SU-DHL-6 (cell line): ENCODE results near the gene GALNT17.

Experiments used
- H2AFZ ChIP-seq: fragments of 200-600 bp; sonication (generic); 2 replicates; pipeline ENCODE4 v1.6.1; 2014; ENCODE audit warnings: low read depth, mild to moderate bottlenecking, moderate library complexity, mixed read lengths, antibody characterized with exemption, low read length; ENCODE audit not compliant: severe bottlenecking
- H3F3A ChIP-seq: fragments of 200-600 bp; shearing (Covaris generic); 2 replicates; pipeline ENCODE4 v1.6.0; 2016; ENCODE audit warnings: antibody characterized with exemption, mild to moderate bottlenecking; ENCODE audit not compliant: insufficient read depth
- H3K27ac ChIP-seq: fragments of 200-600 bp; sonication (generic); 2 replicates; pipeline ENCODE4 v1.5.1; 2016; ENCODE audit warnings: low read depth, mild to moderate bottlenecking, low read length, moderate library complexity, mixed read lengths
- H3K27me3 ChIP-seq: fragments of 200-600 bp; sonication (generic), shearing (Covaris generic); 2 replicates; pipeline ENCODE4 v1.6.0; 2014; ENCODE audit warnings: mild to moderate bottlenecking, low read length
- H3K36me3 ChIP-seq: fragments of 200-600 bp; sonication (generic); 2 replicates; pipeline ENCODE4 v1.6.1; 2014; ENCODE audit warnings: mild to moderate bottlenecking, low read length, mixed read lengths
- H3K4me2 ChIP-seq: fragments of 300-600, 200-600 bp; shearing (Covaris generic), sonication (generic); 2 replicates; pipeline ENCODE4 v1.6.0; 2014; ENCODE audit warnings: low read length, low read depth, mild to moderate bottlenecking; ENCODE audit not compliant: poor library complexity, severe bottlenecking
- H3K4me3 ChIP-seq: fragments of 200-600 bp; sonication (generic); 2 replicates; pipeline ENCODE4 v1.5.1; 2014; ENCODE audit warnings: antibody characterized with exemption, low read length, mild to moderate bottlenecking, mixed read lengths; ENCODE audit not compliant: insufficient read depth, poor library complexity, severe bottlenecking
- H3K79me2 ChIP-seq: fragments of 200-600 bp; sonication (generic); 2 replicates; pipeline ENCODE4 v1.6.1; 2014; ENCODE audit warnings: mild to moderate bottlenecking, low read length, moderate library complexity; ENCODE audit not compliant: insufficient read depth
- H3K9ac ChIP-seq: fragments of 200-600 bp; sonication (generic); 2 replicates; pipeline ENCODE4 v1.7.0; 2014; ENCODE audit warnings: mild to moderate bottlenecking, low read length
- H3K9me2 ChIP-seq: fragments of 200-600 bp; sonication (generic); replicated peaks from 2 replicates; pipeline ENCODE4 v1.6.1; 2014; ENCODE audit warnings: low read length; ENCODE audit not compliant: insufficient read depth
- H3K9me3 ChIP-seq: fragments of 200-600 bp; sonication (generic); 2 replicates; pipeline ENCODE4 v1.6.1; 2014; ENCODE audit warnings: low read length, mixed read lengths; ENCODE audit not compliant: insufficient read depth
- H4K20me1 ChIP-seq: fragments of 200-600 bp; sonication (generic); 2 replicates; pipeline ENCODE4 v1.6.1; 2014; ENCODE audit warnings: low read depth, mild to moderate bottlenecking, antibody characterized with exemption, low read length, moderate library complexity, mixed read lengths
- CTCF ChIP-seq: fragments of 200-600 bp; sonication (generic); IDR thresholded peaks from one replicate; pipeline ENCODE4 v1.5.1; 2017; ENCODE audit warnings: antibody characterized with exemption, mild to moderate bottlenecking, low read length, moderate library complexity; ENCODE audit not compliant: insufficient read depth, poor library complexity, severe bottlenecking
- EZH2phosphoT487 ChIP-seq: fragments of 200-600 bp; sonication (generic), shearing (Covaris generic); conservative IDR thresholded peaks from 2 replicates; pipeline ENCODE4 v1.6.1; 2018; ENCODE audit warnings: mild to moderate bottlenecking, antibody characterized with exemption, low read length, moderate library complexity, mixed read lengths

GALNT17 gene

GRCh38 chr7:71343039-71343438, 211.1 kb downstream of the GALNT17 start:
- H3K4me3 ChIP-seq: no peak overlapping the region

GRCh38 chr7:71343892-71344291, 211.9 kb downstream of the GALNT17 start:
- no peak overlapping the region for H3K27ac ChIP-seq
- no peaks in the 10 kb centered on the region for H3K79me2 ChIP-seq
- no peaks in the 10 kb centered on the region; the same call in 1 of the 2 replicates for H3K9me3 ChIP-seq
- H3K4me2 ChIP-seq: no peak overlapping the region
- H3K9me2 ChIP-seq: no peaks in the 10 kb centered on the region
- TF ChIP-seq CTCF: no peak
- no peak for TF ChIP-seq EZH2phosphoT487
- H3K4me3 ChIP-seq: no peak overlapping the region
- H4K20me1 ChIP-seq: no peaks in the 10 kb centered on the region
- no peak overlapping the region for H3K9ac ChIP-seq
- no peaks in the 10 kb centered on the region for H3K27me3 ChIP-seq
- no peaks in the 10 kb centered on the region for H3K36me3 ChIP-seq
- no peaks in the 10 kb centered on the region for H3F3A ChIP-seq
- H2AFZ ChIP-seq: no peak overlapping the region

More at GRCh38 chr7:71343039-71343438, 211.1 kb downstream of the GALNT17 start:
- Histone ChIP-seq H3F3A (no peaks in the 10 kb centered on the region), H3K27me3 (no peaks in the 10 kb centered on the region), H3K36me3 (no peaks in the 10 kb centered on the region), H3K27ac (no peak overlapping the region), H3K9ac (no peak overlapping the region), H3K4me2 (no peak overlapping the region), H3K9me3 (no peaks in the 10 kb centered on the region; the same call in 1 of the 2 replicates), H2AFZ (no peak overlapping the region), H3K9me2 (no peaks in the 10 kb centered on the region), H3K79me2 (no peaks in the 10 kb centered on the region), H4K20me1 (no peaks in the 10 kb centered on the region)
- TF ChIP-seq EZH2phosphoT487: no peak
- no peak for TF ChIP-seq CTCF

GRCh38 chr7:71345117-71345884, 213.4 kb downstream of the GALNT17 start:
- Histone ChIP-seq H2AFZ (no peak overlapping the region), H3K79me2 (no peaks in the 10 kb centered on the region), H3K36me3 (no peaks in the 10 kb centered on the region), H3K4me2 (no peak overlapping the region), H3K9ac (no peak overlapping the region), H3K4me3 (no peak overlapping the region), H3K9me3 (no peaks in the 10 kb centered on the region; the same call in 1 of the 2 replicates), H3K9me2 (no peaks in the 10 kb centered on the region), H3K27me3 (no peaks in the 10 kb centered on the region), H4K20me1 (no peaks in the 10 kb centered on the region), H3F3A (no peaks in the 10 kb centered on the region), H3K27ac (no peak overlapping the region)
- TF ChIP-seq EZH2phosphoT487 (no peak), CTCF (no peak)
